ENCODE measurements around the gene CAPN3.

The CAPN3 gene

GRCh38 chr15:42358141-42358540, 1.2 kb upstream of the CAPN3 start:
- no peak for DNase-seq

DNA sequence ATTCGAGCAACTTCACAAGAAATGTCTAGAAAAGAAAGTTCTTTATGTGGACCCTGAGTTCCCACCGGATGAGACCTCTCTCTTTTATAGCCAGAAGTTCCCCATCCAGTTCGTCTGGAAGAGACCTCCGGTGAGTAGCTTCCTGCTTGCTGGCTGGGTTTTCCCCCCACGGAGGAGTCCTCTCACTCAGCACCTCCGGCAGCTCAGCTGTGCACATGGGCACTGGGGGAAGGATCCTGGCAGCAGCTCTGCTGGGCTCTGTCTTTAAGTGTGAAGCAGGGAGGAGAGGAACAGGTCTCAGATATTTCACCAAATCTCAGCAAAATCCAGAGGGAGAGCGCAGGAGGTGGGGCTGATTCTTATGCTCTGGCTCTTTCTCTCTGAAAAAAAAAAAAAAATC, 684 bp downstream of the CAPN3 start:
- no peak for DNase-seq

- no peak for DNase-seq
Measured at GRCh38 chr15:42360535-42361112, 1.3 kb downstream of the CAPN3 start.

DNA sequence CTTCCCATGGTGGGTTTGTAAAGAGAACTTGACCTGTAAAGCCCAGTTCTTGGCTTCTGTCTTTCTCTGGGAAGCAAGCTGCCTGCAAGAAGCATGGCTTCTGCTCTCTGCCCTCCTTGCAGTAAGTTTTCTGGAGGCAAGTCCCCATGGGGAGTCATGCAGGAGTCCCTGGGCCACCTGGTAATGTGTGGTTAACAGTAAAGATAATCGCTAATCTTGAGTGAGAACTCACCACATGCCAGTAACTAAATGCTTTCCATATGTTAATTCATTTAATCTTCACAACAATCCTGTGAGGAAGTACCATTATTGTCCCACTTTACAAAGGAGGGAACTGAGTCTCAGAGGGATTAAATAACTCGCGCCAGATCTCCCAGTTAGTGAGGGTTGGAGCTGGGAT, 4.2 kb downstream of the CAPN3 start:
- DNase-seq, result no peak

- no peak for DNase-seq
Measured at GRCh38 chr15:42363942-42364341, 4.6 kb downstream of the CAPN3 start.

- DNase-seq, result no peak
Measured at GRCh38 chr15:42364529-42364928, 5.2 kb downstream of the CAPN3 start.

DNA sequence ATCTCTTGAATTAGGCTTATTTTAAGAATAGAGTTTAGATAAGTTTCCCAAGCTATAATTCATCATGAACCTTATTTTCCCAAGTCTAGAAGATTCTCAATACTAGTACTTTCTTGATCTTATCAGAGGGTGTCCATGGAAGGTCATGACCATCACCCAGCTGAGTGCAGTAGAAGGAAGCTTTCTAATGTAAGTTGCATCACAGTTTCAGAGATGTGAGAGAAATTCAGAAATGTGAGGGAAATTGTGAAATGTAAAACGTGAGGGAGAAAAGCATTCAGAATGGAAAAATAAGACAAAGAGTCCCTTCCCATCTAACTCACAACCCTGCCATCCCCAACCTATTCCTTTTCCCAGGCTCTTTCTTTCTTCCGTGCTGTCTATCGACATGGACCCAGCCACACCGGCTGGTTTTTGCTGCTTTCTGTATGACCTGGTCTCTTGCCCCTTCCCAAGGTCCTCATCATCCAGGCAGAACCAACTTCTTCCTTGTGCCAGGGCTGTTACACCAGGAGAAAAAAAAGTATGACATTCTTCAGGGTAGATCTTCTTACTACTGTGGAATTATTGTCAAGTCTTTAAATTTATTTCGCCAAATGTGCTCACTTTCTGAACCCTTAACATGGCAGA, 6.7 kb downstream of the CAPN3 start:
- DNase-seq, result no peak

DNA sequence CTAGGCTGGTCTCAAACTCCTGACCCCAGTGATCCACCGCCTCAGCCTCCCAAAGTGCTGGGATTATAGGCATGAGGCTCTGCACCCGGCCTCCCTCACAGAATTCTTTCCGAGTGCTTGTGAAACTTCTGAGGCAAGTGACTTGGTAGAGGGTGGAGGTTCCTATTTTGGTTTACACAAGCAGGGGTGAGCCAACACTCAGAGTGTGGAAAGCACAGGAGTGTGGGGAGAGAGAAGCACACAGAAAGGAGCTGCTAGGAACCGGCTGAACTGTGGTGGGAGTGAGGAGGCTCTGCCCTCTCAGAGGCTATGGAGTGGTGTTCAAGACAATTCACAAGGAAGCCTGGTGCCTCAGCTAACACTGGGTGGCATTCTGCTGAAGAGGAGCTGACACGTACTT, 7.7 kb downstream of the CAPN3 start:
- DNase-seq, result peak; percentile 1

- DNase-seq, result no peak
Measured at GRCh38 chr15:42368096-42368495, 8.8 kb downstream of the CAPN3 start.

GRCh38 chr15:42371096-42371495, 11.8 kb downstream of the CAPN3 start:
- DNase-seq, result peak; percentile 5

- no peak for DNase-seq
Measured at GRCh38 chr15:42373274-42373673, 14.0 kb downstream of the CAPN3 start.

- DNase-seq, result no peak
Measured at GRCh38 chr15:42373936-42374335, 14.6 kb downstream of the CAPN3 start.

DNA sequence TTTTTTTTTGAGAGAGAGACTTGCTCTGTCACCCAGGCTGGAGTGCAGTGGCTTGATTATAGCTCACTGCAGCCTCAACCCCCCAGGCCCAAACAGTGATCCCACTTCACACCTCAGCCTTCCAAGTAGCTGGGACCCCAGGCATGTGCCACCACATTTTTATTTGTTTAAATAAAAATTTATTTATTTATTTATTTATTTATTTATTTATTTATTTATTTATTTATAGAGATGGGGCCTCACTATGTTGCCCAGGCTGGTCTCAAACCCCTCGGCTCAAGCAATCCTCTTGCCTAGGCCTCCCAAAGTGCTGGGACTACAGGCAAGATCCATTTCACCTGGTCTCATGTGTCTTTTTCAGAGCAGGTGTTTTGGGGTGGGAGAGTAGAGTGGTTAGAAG, 15.5 kb downstream of the CAPN3 start:
- no peak for DNase-seq

GRCh38 chr15:42375252-42375651, 16.0 kb downstream of the CAPN3 start:
- DNase-seq, result no peak

- DNase-seq, result no peak
Measured at GRCh38 chr15:42375941-42376340, 16.6 kb downstream of the CAPN3 start.

DNA sequence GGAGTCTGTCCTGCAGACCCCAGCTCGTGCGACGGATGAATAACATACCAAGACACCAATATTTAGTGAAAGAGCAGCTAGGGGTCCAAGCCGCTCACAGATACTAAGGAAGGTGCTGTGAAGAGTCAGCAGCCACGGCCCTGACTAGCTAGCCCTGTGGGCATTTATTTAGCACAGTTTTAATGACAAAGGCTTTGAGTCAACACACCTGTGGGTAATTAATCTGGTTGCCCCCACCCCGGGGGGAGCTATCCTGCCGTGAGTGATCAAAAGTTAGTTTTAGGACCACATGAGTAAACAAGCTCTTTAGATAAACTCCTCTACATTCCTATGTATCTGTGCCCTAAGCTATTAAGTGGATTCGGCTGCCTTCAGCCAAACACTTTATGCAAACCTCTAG, 18.7 kb downstream of the CAPN3 start:
- no peak for DNase-seq

GRCh38 chr15:42384597-42384996, 25.3 kb downstream of the CAPN3 start:
- no peak for DNase-seq

- DNase-seq, result peak; percentile 13
Measured at GRCh38 chr15:42385206-42385979, 26.1 kb downstream of the CAPN3 start.

- no peak for DNase-seq
Measured at GRCh38 chr15:42385980-42386700, 26.8 kb downstream of the CAPN3 start.

DNA sequence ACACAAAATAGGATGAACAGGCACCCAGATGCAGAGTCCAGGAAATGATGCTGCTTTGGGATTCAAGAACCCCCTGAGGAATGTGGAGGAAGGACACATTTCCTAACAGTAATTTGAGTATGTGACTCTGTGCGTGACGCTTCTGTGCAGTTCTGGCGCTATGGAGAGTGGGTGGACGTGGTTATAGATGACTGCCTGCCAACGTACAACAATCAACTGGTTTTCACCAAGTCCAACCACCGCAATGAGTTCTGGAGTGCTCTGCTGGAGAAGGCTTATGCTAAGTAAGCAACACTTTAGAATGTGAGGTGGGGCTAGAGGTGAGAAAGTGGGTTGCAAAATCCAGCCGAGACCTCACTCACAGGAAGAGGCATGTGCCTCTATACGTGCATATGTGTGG, 28.3 kb downstream of the CAPN3 start:
- DNase-seq, result no peak

DNA sequence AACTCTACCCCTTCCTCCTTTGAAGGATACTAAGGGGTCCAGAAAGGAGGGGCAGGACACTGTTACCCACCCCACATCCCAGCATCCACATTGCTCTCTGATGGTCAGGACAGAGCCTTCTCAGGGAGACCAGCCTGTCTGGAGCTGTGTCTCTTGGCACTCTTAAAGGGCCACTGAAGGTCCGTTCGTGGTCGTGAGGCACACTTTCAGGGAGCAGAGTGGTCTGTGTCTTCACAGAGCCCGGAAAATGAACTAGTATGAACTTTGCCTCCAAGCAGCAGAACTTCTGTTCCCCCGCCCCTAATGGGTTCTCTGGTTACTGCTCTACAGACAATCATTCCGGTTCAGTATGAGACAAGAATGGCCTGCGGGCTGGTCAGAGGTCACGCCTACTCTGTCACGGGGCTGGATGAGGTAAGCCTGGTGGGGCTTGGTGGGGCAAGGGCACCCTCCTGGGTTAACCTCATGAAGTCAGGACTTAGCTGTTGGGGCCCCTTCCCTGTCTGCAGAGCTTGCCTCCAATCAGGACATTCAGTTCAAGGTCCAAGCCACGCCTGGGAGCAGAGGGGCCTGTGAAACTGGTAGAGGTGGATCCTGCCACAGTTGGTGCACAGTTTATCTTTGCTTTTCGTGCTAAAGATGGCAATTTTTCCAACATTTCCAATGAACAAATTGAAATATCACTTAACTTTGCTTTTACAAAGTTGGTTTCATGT, 33.2 kb downstream of the CAPN3 start:
- DNase-seq, result no peak

GRCh38 chr15:42394106-42394505, 34.8 kb downstream of the CAPN3 start:
- no peak for DNase-seq

- DNase-seq, result no peak
Measured at GRCh38 chr15:42395838-42396237, 36.5 kb downstream of the CAPN3 start.
